Measurements from ENCODE around the gene KIAA1143. TPM values are rescaled to one million over a fixed set of nuclear protein-coding genes. Genes with fewer than 3 reads are reported as not detected.

Gene KIAA1143
- 10 to 100 TPM; 40.2 to 74.1 TPM for total RNA-seq

DNA sequence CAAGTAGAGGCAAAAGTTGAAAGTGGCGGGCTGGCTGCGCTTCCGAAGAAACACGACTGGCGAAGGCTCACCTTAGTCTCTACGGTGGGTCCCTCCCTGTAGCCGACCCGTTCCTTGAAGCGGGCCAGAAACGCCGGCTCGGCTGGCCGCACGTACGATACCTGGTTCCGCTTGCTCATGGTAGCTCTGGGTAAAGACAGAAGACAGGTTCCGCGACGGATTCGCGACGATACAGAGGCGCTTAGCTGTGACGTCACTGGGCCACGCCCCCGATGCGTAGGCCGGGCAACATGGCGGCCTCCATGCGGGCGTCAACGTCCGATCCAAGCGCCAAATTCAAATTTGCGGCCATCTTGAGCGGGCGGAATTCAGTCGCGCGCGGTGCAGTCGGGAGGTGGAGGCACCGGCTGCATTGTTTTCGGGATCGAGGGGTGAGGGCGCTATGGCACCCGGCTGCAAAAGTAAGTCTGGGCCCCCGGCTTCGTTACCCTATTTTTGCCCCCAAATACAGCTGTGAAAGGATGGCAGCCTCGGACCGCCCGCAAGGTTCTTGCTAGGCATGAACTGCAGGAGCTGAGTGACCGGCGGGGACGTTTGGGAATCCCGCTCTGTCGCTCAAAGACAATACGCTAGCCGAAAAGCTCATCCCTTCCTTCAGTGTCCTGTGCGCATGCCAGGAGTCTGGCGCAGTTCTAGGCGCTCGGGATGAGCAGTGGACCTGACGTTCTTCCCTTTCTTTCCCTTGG is at the start of gene KIAA1143, which contains the start of gene KIF15:
Gene KIAA1143 (minus strand): TSS at position 196 of the 746 bp plus-strand sequence. CDS start 17 bp downstream, at position 179.
Gene KIF15 (plus strand): TSS at position 371 of the 746 bp plus-strand sequence. CDS start 72 bp downstream, at position 443.
- H3K27ac Mint-ChIP-seq = peak within 1 kb of the TSS; percentile 89
- CTCF ChIA-PET = interaction anchor here (1.3 to 1.6 kb wide), 2 partner anchors 31 to 229 kb away, joined by 4 to 5 read pairs; no protein-coding TSS in a partner anchor
- peaks cover 64% of the 10 kb centered on the region for H3K36me3 Mint-ChIP-seq (ENCODE audit: low read depth)
- intact Hi-C loops (cut with DNase I, micrococcal nuclease) = loop anchor here (1.0 to 5.0 kb wide), 10 partner anchors 32 to 1069 kb away; partner anchors contain the start of genes EXOSC7 (in 2 of the 2), TMEM42 (in 2 of the 2), ZDHHC3 (in 2 of the 2) and ZNF501 (in 2 of the 2)
- H3K4me3 Mint-ChIP-seq = peak within 1 kb of the TSS; percentile 88
- H3K27me3 Mint-ChIP-seq = no peaks in the 10 kb centered on the region
- DNase-seq (peak; percentile 99), ATAC-seq (peak; percentile 94)
- POLR2A ChIA-PET = interaction anchor here (0.5 to 1.2 kb wide), 4 partner anchors 32 to 296 kb away, joined by 3 to 7 read pairs (median 6); partner anchors contain the start of genes ZDHHC3 and ZNF501
- H3K9me3 Mint-ChIP-seq (ENCODE audit: low read depth) = peaks cover 22% of the 10 kb centered on the region
- H3K4me1 Mint-ChIP-seq = peaks cover 24% of the 10 kb centered on the region

DNA sequence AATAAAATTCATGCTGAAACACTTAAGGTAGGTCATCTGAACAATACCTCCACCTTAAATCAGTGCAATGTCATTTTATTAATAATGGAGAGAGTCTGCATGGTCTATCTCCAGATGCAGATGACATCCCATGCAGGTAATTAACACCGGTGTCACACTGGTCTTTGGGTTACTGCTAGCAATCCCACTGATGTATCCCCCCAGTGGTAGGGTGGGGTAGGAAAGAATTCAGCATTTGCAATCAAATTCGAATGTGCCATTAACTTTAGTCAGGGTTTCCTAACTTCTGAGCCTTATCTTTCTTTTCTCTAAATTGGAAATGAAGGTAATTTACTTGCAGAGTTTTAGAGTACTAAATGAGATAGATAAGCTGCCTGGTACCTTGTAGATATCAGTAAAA is 44.5 kb upstream of the KIAA1143 start:
- Mint-ChIP-seq H3K4me3 (no peak overlapping the region), H3K27me3 (no peaks in the 10 kb centered on the region), H3K9me3 (ENCODE audit: low read depth) (no peaks in the 10 kb centered on the region), H3K36me3 (ENCODE audit: low read depth) (peaks cover 40% of the 10 kb centered on the region), H3K27ac (no peak overlapping the region), H3K4me1 (no peaks in the 10 kb centered on the region)
- DNase-seq (no peak), ATAC-seq (no peak)
- CTCF ChIA-PET = interaction anchor here (0.5 to 0.6 kb wide), 2 partner anchors 40 to 1188 kb away, joined by 3 read pairs; no protein-coding TSS in a partner anchor
- POLR2A ChIA-PET = no interaction called here
- intact Hi-C loops (cut with DNase I, micrococcal nuclease) = loop anchor here in 1 of 2 experiments (2.0 kb wide), 1 partner anchor 47 kb away; no protein-coding TSS in a partner anchor

DNA sequence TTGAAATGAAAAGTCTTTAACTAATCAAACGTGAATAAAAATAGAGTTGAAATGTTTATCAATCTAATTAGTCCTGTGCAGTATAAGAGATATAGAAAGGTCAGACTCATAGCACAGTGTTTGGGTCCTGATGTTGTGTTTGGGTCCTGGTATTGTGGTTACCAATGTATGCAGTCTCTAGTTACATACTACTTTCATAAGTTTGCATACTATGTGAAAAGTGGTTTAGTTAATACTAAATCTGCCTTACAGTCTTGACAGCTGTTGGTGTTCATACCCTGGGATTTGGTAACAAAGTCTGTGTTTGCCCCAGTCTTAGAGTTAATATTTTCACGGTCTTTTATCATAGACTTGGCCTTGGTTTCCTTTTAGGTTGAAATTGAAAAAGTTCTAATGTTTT is 41.9 kb upstream of the KIAA1143 start:
- POLR2A ChIA-PET = no interaction called here

DNA sequence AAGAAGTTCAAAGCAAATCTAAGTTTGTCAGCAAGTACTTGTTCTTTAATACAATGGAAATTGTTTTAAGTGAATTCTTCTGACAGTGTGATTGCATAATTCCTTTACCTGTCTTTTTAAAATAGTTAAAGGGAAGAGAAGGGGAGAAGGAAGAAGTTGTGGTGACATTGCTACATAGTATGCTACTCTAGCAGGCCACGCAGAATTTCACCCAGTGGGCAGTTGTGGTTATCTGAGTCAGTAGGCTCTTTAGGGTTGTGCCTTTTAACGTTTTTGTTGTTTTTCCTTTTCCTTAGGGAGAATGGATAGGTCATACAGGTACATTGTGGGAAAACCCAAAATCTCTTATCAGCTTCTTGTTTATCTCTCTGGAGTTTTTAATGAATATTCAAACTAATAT is 40.6 kb upstream of the KIAA1143 start:
- ChIA-PET POLR2A (no interaction called here), CTCF (no interaction called here)
- Mint-ChIP-seq H3K27ac (no peak overlapping the region), H3K27me3 (no peaks in the 10 kb centered on the region), H3K9me3 (ENCODE audit: low read depth) (no peaks in the 10 kb centered on the region), H3K36me3 (ENCODE audit: low read depth) (peaks cover 51% of the 10 kb centered on the region), H3K4me3 (no peak overlapping the region), H3K4me1 (no peaks in the 10 kb centered on the region)
- ATAC-seq (no peak), DNase-seq (no peak)
- intact Hi-C loops (cut with DNase I, micrococcal nuclease) = no loop called here

More for the DNA sequence above, 41.9 kb upstream of the KIAA1143 start:
- Mint-ChIP-seq H3K4me3 (no peak overlapping the region), H3K4me1 (no peaks in the 10 kb centered on the region), H3K27me3 (no peaks in the 10 kb centered on the region), H3K27ac (no peak overlapping the region), H3K9me3 (ENCODE audit: low read depth) (no peaks in the 10 kb centered on the region), H3K36me3 (ENCODE audit: low read depth) (peaks cover 47% of the 10 kb centered on the region)
- ATAC-seq (no peak), DNase-seq (no peak)
- intact Hi-C loops (cut with DNase I, micrococcal nuclease) = no loop called here
- CTCF ChIA-PET = no interaction called here

DNA sequence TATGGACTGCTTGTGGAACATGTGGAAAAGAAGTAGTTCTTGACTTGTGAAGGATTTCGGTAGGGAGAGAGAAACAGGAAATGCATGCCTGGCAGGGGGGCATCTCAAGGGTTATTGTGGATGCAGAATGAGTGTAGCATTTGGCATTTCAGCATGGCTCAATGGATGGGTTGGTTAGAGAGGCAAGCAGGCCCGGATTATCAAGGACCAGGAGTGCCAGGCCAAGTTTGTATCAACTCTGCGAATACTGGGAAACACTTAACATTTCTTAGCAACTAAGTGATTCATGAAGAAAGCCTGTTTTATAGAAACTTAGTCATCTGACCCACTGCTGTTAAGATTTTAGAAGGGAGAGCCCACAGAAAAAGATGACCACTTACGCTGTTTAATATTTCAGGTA is 33.8 kb upstream of the KIAA1143 start:
- CTCF ChIA-PET = no interaction called here
- POLR2A ChIA-PET = no interaction called here
- Mint-ChIP-seq H3K27ac (no peak overlapping the region), H3K4me3 (no peak overlapping the region), H3K4me1 (no peaks in the 10 kb centered on the region), H3K9me3 (ENCODE audit: low read depth) (no peaks in the 10 kb centered on the region), H3K36me3 (ENCODE audit: low read depth) (peaks cover 48% of the 10 kb centered on the region), H3K27me3 (no peaks in the 10 kb centered on the region)
- intact Hi-C loops (cut with DNase I, micrococcal nuclease) = no loop called here
- no peak for DNase-seq
- ATAC-seq = no peak

DNA sequence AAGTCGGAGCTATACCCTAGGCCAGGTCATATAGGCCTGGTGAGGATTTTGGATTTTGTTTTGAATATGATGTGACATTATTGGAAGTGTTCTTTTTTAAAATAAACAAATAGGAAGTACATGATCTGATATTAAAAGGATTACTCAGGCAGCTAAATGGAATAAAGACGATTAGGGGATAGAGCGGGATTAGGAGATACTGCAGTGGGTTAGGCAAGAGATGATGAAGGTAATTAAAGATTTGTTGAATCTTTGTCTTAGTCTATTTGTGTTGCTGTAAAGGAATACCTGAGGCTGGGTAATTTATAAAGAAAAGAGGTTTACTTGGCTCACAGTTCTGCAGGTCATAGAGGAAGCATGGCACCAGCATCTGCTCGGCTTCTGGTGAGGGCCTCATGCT is 21.5 kb upstream of the KIAA1143 start:
- DNase-seq = no peak
- H3K27me3 Mint-ChIP-seq = no peaks in the 10 kb centered on the region
- no peak for ATAC-seq
- H3K9me3 Mint-ChIP-seq (ENCODE audit: low read depth) = no peaks in the 10 kb centered on the region
- CTCF ChIA-PET = no interaction called here
- peaks cover 45% of the 10 kb centered on the region for H3K36me3 Mint-ChIP-seq (ENCODE audit: low read depth)
- intact Hi-C loops (cut with DNase I, micrococcal nuclease) = no loop called here
- no peak overlapping the region for H3K4me3 Mint-ChIP-seq
- POLR2A ChIA-PET = no interaction called here
- H3K27ac Mint-ChIP-seq = no peak overlapping the region
- H3K4me1 Mint-ChIP-seq = no peaks in the 10 kb centered on the region

DNA sequence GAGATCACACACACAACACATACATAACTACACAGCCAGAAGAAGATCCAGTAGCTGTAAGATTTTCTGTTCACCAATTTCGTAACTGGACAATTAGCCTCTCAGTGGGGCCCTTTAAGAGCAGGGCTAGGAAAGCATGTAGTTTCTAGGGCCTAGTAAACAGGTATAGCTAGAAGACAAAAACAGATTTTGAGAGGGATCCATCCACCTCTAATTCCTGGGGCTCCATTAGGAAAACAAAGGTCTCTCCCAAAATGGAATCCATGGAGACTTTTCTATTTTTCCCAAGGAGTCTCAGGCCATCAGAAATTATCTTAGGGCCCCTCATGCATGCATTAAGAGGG is 10.7 kb upstream of the KIAA1143 start:
- Mint-ChIP-seq H3K36me3 (ENCODE audit: low read depth) (peaks cover 75% of the 10 kb centered on the region), H3K27me3 (no peaks in the 10 kb centered on the region), H3K4me1 (no peaks in the 10 kb centered on the region), H3K9me3 (ENCODE audit: low read depth) (peaks cover 17% of the 10 kb centered on the region), H3K4me3 (no peak overlapping the region), H3K27ac (no peak overlapping the region)
- ChIA-PET POLR2A (no interaction called here), CTCF (interaction anchor here (0.6 to 1.3 kb wide), 2 partner anchors 10 to 610 kb away, joined by 3 to 4 read pairs; no protein-coding TSS in a partner anchor)
- ATAC-seq = no peak
- no peak for DNase-seq
- intact Hi-C loops (cut with DNase I, micrococcal nuclease) = no loop called here

DNA sequence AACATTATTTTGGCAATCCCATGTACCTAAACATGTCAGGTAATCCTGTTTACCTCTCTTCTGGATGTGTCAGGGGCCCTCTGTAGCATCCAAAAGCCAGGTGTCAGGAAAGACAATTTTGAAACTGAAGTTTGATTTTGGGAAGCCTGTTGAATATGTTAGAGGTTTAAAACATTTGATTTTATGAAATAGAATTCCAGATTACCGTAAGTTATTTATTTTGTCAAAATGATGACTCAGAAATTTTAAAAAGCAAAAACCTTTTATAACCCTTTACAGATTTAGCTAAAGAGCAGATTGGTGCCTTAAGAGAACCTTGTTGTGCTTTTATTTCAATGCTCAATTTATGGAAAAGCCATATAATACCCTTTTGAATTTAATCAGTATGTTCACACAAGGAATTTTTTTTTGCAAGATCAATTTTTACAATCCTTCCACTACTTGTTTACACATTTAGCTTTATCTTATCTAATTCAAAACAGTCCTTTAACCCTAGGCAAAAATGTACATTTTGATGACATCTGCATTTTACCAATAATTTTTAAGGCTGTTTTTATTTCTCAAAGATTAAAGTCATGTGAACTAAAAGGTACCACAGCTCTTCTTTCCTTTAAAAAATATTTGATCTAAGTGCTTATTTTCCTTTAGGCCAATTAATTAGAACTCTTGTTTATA is 10.1 kb upstream of the KIAA1143 start:
- no peaks in the 10 kb centered on the region for H3K4me1 Mint-ChIP-seq
- H3K27ac Mint-ChIP-seq = no peak overlapping the region
- peaks cover 76% of the 10 kb centered on the region for H3K36me3 Mint-ChIP-seq (ENCODE audit: low read depth)
- intact Hi-C loops (cut with DNase I, micrococcal nuclease) = no loop called here
- ChIA-PET POLR2A (no interaction called here), CTCF (interaction anchor here (1.3 kb wide), 1 partner anchor 9 kb away, joined by 4 read pairs; no protein-coding TSS in a partner anchor)
- H3K9me3 Mint-ChIP-seq (ENCODE audit: low read depth) = peaks cover 17% of the 10 kb centered on the region
- DNase-seq = no peak
- no peaks in the 10 kb centered on the region for H3K27me3 Mint-ChIP-seq
- H3K4me3 Mint-ChIP-seq = no peak overlapping the region
- no peak for ATAC-seq

DNA sequence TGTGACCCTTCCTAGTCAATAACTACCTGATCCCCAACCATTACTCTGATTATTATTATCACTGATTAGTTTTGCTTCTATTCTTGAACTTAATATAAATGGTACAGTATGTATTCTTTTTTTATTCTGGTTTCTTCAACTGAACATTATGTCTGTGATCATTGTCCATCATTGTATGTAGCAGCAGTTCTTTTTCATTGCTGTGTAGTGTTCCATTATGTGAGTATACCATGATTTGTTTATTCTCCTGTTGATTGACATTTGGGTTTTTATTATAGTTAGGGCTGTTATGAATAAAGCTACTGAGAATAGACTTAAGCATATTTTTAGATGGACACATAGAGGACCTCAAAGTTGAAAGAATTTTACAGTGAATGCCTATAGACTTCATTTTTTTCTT is 2.8 kb upstream of the KIAA1143 start:
- peaks cover 13% of the 10 kb centered on the region for H3K4me1 Mint-ChIP-seq
- H3K9me3 Mint-ChIP-seq (ENCODE audit: low read depth) = peaks cover 6% of the 10 kb centered on the region
- no peak for DNase-seq
- CTCF ChIA-PET = no interaction called here
- intact Hi-C loops (cut with DNase I, micrococcal nuclease) = loop anchor here (5.0 kb wide), 3 partner anchors 98 to 1072 kb away; partner anchors contain the start of genes ABHD5 (in 1 of the 2), EXOSC7 (in 1 of the 2), TMEM42 (in 1 of the 2) and ZDHHC3 (in 1 of the 2)
- no peaks in the 10 kb centered on the region for H3K27me3 Mint-ChIP-seq
- peaks cover 60% of the 10 kb centered on the region for H3K36me3 Mint-ChIP-seq (ENCODE audit: low read depth)
- no peak for ATAC-seq
- POLR2A ChIA-PET = no interaction called here
- H3K27ac Mint-ChIP-seq = no peak overlapping the region
- H3K4me3 Mint-ChIP-seq = no peak overlapping the region

DNA sequence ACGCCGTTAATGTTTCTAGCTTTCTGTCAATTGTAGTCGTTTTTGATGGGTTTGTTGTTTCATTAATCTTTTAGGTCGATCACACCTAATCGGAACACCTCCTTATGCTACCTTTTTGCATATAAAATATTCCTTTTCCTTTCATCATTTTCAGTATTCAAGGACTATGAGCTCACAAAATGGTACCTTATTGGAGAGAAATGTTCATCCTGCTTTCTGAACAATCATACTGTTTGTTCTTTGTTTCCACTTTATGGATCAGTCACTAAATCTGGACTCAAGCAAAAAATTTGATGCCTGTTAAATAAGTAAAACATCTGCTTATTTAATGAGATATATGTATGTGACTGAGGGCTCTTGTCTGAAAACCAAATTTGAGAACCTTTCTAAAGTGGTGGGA is 1.3 kb upstream of the KIAA1143 start:
- Mint-ChIP-seq H3K27ac (peak overlapping the region; percentile 89), H3K27me3 (no peaks in the 10 kb centered on the region), H3K4me1 (peaks cover 18% of the 10 kb centered on the region), H3K4me3 (peak overlapping the region; percentile 88), H3K9me3 (ENCODE audit: low read depth) (peaks cover 15% of the 10 kb centered on the region), H3K36me3 (ENCODE audit: low read depth) (peaks cover 63% of the 10 kb centered on the region)
- CTCF ChIA-PET = interaction anchor here (0.6 to 1.6 kb wide), 4 partner anchors 10 to 230 kb away, joined by 3 to 4 read pairs (median 4); no protein-coding TSS in a partner anchor
- intact Hi-C loops (cut with DNase I, micrococcal nuclease) = loop anchor here (1.0 to 5.0 kb wide), 4 partner anchors 100 to 1070 kb away; partner anchors contain the start of genes ABHD5 (in 1 of the 2), EXOSC7 (in 1 of the 2), TMEM42 (in 1 of the 2) and ZDHHC3 (in 1 of the 2)
- POLR2A ChIA-PET = interaction anchor here (0.6 to 0.8 kb wide), 3 partner anchors 10 to 252 kb away, joined by 3 to 5 read pairs (median 3); no protein-coding TSS in a partner anchor
- ATAC-seq = no peak
- DNase-seq = no peak

DNA sequence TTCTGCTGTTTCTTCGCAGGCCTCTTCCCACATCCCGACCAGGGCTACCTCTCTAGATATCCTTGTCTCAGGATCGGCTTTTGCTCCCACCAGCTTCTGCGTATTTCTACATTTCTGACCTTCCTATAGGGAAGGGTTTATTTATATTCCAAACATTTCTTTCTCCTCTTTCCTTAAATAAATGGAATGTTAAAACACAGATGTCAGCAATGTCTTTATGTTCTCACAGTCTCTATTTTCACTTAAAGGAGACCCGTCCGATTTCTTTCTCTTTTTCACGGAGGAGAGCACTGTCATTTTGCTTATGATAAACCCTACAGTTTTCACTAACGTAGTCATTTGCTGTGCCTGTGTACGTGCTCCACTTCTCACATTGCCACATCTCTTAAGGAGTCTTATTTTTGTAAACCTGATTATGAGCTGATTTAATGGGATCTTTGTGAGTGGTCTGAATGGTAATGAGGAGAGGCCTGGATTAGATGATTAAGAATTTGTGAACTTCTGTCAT is 805 bp upstream of the KIAA1143 start:
- Mint-ChIP-seq H3K36me3 (ENCODE audit: low read depth) (peaks cover 63% of the 10 kb centered on the region), H3K27me3 (no peaks in the 10 kb centered on the region), H3K4me1 (peaks cover 22% of the 10 kb centered on the region), H3K9me3 (ENCODE audit: low read depth) (peaks cover 20% of the 10 kb centered on the region), H3K4me3 (peak overlapping the region; percentile 88), H3K27ac (peak overlapping the region; percentile 89)
- POLR2A ChIA-PET = interaction anchor here (0.6 to 0.8 kb wide), 2 partner anchors 239 to 252 kb away, joined by 3 read pairs; no protein-coding TSS in a partner anchor
- CTCF ChIA-PET = interaction anchor here (0.6 to 1.6 kb wide), 4 partner anchors 10 to 229 kb away, joined by 3 to 4 read pairs (median 4); no protein-coding TSS in a partner anchor
- intact Hi-C loops (cut with DNase I, micrococcal nuclease) = loop anchor here (1.0 to 5.0 kb wide), 4 partner anchors 100 to 1070 kb away; partner anchors contain the start of genes ABHD5 (in 1 of the 2), EXOSC7 (in 1 of the 2), TMEM42 (in 1 of the 2) and ZDHHC3 (in 1 of the 2)
- DNase-seq (no peak), ATAC-seq (no peak)

All from activated CD4-positive, alpha-beta T cell treated with anti-CD3 and anti-CD28 coated beads for 36 hours (primary cell).